GM12878 (cell line): ENCODE data around the gene TGFBI. TPM values are rescaled to one million over a fixed set of nuclear protein-coding genes. Genes with fewer than 3 reads are reported as not detected.

ENCODE experiments used
- BHLHE40 ChIP-seq, 2 experiments: fragments of 450-650 bp in 1 of 2; IDR thresholded peaks; 2 replicates each; pipeline ENCODE4 v1.6.1; 2011 to 2017; ENCODE audit warnings: low read depth in 2 of 2, borderline replicate concordance in 1 of 2, improper control_type of control experiment in 1 of 2, low read length in 1 of 2, mild to moderate bottlenecking in 1 of 2
- DPF2 ChIP-seq: fragments of 450-650 bp; IDR thresholded peaks from 2 replicates; pipeline ENCODE4 v1.6.1; 2017; ENCODE audit warnings: mild to moderate bottlenecking
- FOXM1 ChIP-seq: IDR thresholded peaks from 2 replicates; pipeline ENCODE4 v1.6.1; 2012; ENCODE audit warnings: low read depth, mild to moderate bottlenecking, inconsistent platforms, low read length, moderate library complexity
- IKZF1 ChIP-seq: fragments of 450-650 bp; conservative IDR thresholded peaks from 2 replicates; pipeline ENCODE4 v1.6.1; 2017; ENCODE audit warnings: antibody characterized with exemption, mild to moderate bottlenecking
- NFXL1 ChIP-seq: fragments of 450-650 bp; IDR thresholded peaks from 2 replicates; pipeline ENCODE4 v1.6.1; 2017; ENCODE audit warnings: antibody characterized with exemption, mild to moderate bottlenecking, borderline replicate concordance
- RUNX3 ChIP-seq: IDR thresholded peaks from 2 replicates; pipeline ENCODE4 v1.6.1; 2012; ENCODE audit warnings: low read length, inconsistent platforms
- SPI1 ChIP-seq: IDR thresholded peaks from 2 replicates; pipeline ENCODE4 v1.6.1; 2011; ENCODE audit warnings: low read depth, mild to moderate bottlenecking, low read length, moderate library complexity, borderline replicate concordance; ENCODE audit not compliant: insufficient read depth
- SUPT20H ChIP-seq: IDR thresholded peaks from 2 replicates; pipeline ENCODE4 v1.6.1; 2011; ENCODE audit warnings: low read depth, mild to moderate bottlenecking, low read length, moderate library complexity, borderline replicate concordance; ENCODE audit not compliant: control insufficient read depth
- TBL1XR1 ChIP-seq: IDR thresholded peaks from 2 replicates; pipeline ENCODE4 v1.6.1; 2012; ENCODE audit warnings: low read depth, low read length, improper control_type of control experiment
- TCF12 ChIP-seq: IDR thresholded peaks from 2 replicates; pipeline ENCODE4 v1.6.1; 2011; ENCODE audit warnings: low read depth, mild to moderate bottlenecking, low read length
- ZBED1 ChIP-seq: IDR thresholded peaks from 2 replicates; pipeline ENCODE4 v1.6.1; 2016; ENCODE audit warnings: borderline replicate concordance
- ZNF24 ChIP-seq: fragments of 450-650 bp; IDR thresholded peaks from 2 replicates; pipeline ENCODE4 v1.6.1; 2017; ENCODE audit warnings: antibody characterized with exemption, mild to moderate bottlenecking
- ZSCAN29 ChIP-seq: fragments of 450-650 bp; IDR thresholded peaks from 2 replicates; pipeline ENCODE4 v1.6.1; 2017; ENCODE audit warnings: mild to moderate bottlenecking, moderate library complexity
- polyA plus RNA-seq, 11 experiments: library from polyadenylated mRNA; depleted of rRNA in 4 of 11; unstranded in 6 of 11; stranded (reverse) in 5 of 11; fragments of >200 nt; fragmentation: Nextera tagmentation in 4 of 11; fragmentation: Illumina TruSeq in 1 of 11; extraction: Ambion mirVana in 4 of 11; extraction: Trizol in 1 of 11; gene quantifications; 1 replicate in 1 of 11; 2 replicates in 10 of 11; pipeline versions ENCODE4 v1.2.1 to v1.2.3, GENCODE V29; 2011 to 2016; ENCODE audit warnings: inconsistent platforms in 2 of 11, missing spikeins in 2 of 11, low read depth in 1 of 11
- total RNA-seq, 4 experiments: library from RNA; depleted of rRNA in 3 of 4; stranded (reverse); fragments of >200 nt in 3 of 4; fragmentation: Illumina TruSeq in 1 of 4; extraction: Trizol in 1 of 4; gene quantifications; 2 replicates each; pipeline versions ENCODE4 v1.2.1 to v1.2.3, GENCODE V29; 2013 to 2021
- TF ChIP-seq, protein P1 (sequence below): fragments of 450-650 bp; IDR thresholded peaks from 2 replicates; pipeline ENCODE4 v1.6.1; 2018; ENCODE audit warnings: mild to moderate bottlenecking, low read depth, moderate library complexity; ENCODE audit not compliant: partially characterized antibody
- TF ChIP-seq, protein P2 (sequence below): fragments of 450-650 bp; IDR thresholded peaks from 2 replicates; pipeline ENCODE4 v1.6.1; 2016; ENCODE audit warnings: mild to moderate bottlenecking, moderate library complexity, borderline replicate concordance
- TF ChIP-seq, protein P3 (sequence below): IDR thresholded peaks from 2 replicates; pipeline ENCODE4 v1.6.1; 2011; ENCODE audit warnings: borderline replicate concordance, low read depth, mild to moderate bottlenecking, moderate library complexity, low read length; ENCODE audit not compliant: insufficient read depth, poor library complexity, severe bottlenecking
- TF ChIP-seq, protein P4 (sequence below): IDR thresholded peaks from 2 replicates; pipeline ENCODE4 v1.6.1; 2011; ENCODE audit warnings: low read depth, low read length, improper control_type of control experiment, borderline replicate concordance
- TF ChIP-seq, protein P5 (sequence below): IDR thresholded peaks from 2 replicates; pipeline ENCODE4 v1.6.1; 2012; ENCODE audit warnings: low read length, inconsistent platforms

Gene TGFBI
- total and polyA plus RNA-seq, 10 of the 15 experiments (the other 5 are each of a cell fraction or from before 2014, with no cell fraction given), result 0.12 to 1.8 (median 0.19) TPM

DNA sequence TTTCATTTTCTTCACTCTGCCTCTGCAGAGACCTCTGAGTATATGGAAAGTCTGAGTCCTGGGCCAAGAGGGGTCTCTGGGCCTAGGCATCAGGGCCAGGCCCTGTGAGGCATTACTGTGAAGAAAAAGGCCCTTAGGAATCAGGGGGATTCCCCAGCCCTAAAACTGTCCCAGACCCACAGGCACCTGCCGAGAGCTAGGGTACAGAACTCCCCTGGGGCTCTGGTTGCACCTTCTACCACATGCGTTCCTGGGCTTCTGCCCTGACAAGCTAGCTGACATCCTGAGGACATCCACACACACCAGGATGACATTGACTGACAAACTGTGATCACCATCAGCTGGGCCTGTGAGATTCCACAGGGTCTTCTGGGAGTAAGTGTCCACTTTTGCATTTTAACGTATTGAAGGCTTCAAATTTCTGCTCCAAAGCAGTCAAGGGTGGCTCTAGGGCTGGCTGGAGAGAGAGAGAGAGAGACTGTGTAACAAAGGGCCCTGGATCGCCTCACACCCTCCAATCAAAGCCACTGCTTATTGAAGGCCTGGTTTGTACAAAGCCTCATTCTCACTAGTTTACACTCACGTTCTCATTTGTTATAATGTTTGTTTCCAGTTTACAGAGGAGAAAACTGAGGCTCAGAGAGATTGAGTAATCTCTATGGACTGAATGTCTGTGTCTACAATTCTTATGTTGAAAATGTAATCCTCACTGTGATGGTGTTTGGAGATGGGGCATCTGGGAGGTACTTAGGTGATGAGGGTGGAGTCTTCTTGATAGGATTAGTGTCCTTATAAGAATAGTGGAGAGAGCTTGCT lies 45.1 kb downstream of the TGFBI start (continued):
- TF ChIP-seq, protein P1, sequence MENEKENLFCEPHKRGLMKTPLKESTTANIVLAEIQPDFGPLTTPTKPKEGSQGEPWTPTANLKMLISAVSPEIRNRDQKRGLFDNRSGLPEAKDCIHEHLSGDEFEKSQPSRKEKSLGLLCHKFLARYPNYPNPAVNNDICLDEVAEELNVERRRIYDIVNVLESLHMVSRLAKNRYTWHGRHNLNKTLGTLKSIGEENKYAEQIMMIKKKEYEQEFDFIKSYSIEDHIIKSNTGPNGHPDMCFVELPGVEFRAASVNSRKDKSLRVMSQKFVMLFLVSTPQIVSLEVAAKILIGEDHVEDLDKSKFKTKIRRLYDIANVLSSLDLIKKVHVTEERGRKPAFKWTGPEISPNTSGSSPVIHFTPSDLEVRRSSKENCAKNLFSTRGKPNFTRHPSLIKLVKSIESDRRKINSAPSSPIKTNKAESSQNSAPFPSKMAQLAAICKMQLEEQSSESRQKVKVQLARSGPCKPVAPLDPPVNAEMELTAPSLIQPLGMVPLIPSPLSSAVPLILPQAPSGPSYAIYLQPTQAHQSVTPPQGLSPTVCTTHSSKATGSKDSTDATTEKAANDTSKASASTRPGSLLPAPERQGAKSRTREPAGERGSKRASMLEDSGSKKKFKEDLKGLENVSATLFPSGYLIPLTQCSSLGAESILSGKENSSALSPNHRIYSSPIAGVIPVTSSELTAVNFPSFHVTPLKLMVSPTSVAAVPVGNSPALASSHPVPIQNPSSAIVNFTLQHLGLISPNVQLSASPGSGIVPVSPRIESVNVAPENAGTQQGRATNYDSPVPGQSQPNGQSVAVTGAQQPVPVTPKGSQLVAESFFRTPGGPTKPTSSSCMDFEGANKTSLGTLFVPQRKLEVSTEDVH, result no peak
- TF ChIP-seq TBL1XR1 (no peak), DPF2 (peak; percentile 57; the same call in 1 of the 2 replicates), ZBED1 (no peak), TCF12 (peak; percentile 48; the same call in 1 of the 2 replicates), IKZF1 (peak; percentile 62), NFXL1 (no peak), ZNF24 (no peak), FOXM1 (no peak), SUPT20H (no peak), RUNX3 (0 out of 2 replicates have a peak, but pooled peaks have one; percentile 6), SPI1 (no peak), BHLHE40 (IDR thresholded peaks at IDR 0.05; ENCODE audit: borderline replicate concordance in 1 of 2, low read depth in 2 of 2, low read length in 1 of 2) (peak; percentile 49 to 84; a peak in 2 of 4 replicates), ZSCAN29 (no peak)
- TF ChIP-seq, protein P2, sequence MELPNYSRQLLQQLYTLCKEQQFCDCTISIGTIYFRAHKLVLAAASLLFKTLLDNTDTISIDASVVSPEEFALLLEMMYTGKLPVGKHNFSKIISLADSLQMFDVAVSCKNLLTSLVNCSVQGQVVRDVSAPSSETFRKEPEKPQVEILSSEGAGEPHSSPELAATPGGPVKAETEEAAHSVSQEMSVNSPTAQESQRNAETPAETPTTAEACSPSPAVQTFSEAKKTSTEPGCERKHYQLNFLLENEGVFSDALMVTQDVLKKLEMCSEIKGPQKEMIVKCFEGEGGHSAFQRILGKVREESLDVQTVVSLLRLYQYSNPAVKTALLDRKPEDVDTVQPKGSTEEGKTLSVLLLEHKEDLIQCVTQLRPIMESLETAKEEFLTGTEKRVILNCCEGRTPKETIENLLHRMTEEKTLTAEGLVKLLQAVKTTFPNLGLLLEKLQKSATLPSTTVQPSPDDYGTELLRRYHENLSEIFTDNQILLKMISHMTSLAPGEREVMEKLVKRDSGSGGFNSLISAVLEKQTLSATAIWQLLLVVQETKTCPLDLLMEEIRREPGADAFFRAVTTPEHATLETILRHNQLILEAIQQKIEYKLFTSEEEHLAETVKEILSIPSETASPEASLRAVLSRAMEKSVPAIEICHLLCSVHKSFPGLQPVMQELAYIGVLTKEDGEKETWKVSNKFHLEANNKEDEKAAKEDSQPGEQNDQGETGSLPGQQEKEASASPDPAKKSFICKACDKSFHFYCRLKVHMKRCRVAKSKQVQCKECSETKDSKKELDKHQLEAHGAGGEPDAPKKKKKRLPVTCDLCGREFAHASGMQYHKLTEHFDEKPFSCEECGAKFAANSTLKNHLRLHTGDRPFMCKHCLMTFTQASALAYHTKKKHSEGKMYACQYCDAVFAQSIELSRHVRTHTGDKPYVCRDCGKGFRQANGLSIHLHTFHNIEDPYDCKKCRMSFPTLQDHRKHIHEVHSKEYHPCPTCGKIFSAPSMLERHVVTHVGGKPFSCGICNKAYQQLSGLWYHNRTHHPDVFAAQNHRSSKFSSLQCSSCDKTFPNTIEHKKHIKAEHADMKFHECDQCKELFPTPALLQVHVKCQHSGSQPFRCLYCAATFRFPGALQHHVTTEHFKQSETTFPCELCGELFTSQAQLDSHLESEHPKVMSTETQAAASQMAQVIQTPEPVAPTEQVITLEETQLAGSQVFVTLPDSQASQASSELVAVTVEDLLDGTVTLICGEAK, result no peak
- TF ChIP-seq, protein P3, sequence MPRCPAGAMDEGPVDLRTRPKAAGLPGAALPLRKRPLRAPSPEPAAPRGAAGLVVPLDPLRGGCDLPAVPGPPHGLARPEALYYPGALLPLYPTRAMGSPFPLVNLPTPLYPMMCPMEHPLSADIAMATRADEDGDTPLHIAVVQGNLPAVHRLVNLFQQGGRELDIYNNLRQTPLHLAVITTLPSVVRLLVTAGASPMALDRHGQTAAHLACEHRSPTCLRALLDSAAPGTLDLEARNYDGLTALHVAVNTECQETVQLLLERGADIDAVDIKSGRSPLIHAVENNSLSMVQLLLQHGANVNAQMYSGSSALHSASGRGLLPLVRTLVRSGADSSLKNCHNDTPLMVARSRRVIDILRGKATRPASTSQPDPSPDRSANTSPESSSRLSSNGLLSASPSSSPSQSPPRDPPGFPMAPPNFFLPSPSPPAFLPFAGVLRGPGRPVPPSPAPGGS, result no peak
- TF ChIP-seq, protein P4, sequence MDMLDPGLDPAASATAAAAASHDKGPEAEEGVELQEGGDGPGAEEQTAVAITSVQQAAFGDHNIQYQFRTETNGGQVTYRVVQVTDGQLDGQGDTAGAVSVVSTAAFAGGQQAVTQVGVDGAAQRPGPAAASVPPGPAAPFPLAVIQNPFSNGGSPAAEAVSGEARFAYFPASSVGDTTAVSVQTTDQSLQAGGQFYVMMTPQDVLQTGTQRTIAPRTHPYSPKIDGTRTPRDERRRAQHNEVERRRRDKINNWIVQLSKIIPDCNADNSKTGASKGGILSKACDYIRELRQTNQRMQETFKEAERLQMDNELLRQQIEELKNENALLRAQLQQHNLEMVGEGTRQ, result no peak
- TF ChIP-seq, protein P5, sequence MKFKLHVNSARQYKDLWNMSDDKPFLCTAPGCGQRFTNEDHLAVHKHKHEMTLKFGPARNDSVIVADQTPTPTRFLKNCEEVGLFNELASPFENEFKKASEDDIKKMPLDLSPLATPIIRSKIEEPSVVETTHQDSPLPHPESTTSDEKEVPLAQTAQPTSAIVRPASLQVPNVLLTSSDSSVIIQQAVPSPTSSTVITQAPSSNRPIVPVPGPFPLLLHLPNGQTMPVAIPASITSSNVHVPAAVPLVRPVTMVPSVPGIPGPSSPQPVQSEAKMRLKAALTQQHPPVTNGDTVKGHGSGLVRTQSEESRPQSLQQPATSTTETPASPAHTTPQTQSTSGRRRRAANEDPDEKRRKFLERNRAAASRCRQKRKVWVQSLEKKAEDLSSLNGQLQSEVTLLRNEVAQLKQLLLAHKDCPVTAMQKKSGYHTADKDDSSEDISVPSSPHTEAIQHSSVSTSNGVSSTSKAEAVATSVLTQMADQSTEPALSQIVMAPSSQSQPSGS, result no peak
